GM18505 (cell line): ENCODE measurements around the gene OR4F15.
"Not testable (repeated sequence)": the region's sequence is repeated elsewhere in the genome, so short reads cannot be mapped to it uniquely, and the experiment has no call there.

ENCODE experiments used
- ATAC-seq: cut with Tn5 transposase; IDR thresholded peaks from one replicate; pipeline ENCODE4 v1.9.1; 2021; ENCODE audit not compliant: unreplicated experiment
- POLR2A ChIP-seq: IDR thresholded peaks from 4 replicates; pipeline ENCODE4 v1.6.1; 2011; ENCODE audit warnings: borderline replicate concordance; ENCODE audit not compliant: insufficient read depth, insufficient read length; ENCODE audit errors: extremely low read depth

OR4F15 gene

GRCh38 chr15:101811902-101812301 lies at the start of gene OR4F15:
TSS of gene OR4F15 (plus strand) at chr15:101812202. CDS start at chr15:101818187, 5,985 bp downstream.
- no peak for ATAC-seq
- no peak for TF ChIP-seq POLR2A

- ATAC-seq = not testable (repeated sequence)
These were observed 47.2 kb upstream of the OR4F15 start for GRCh38 chr15:101764669-101765339.

- not testable (repeated sequence) for ATAC-seq
These were observed 46.7 kb upstream of the OR4F15 start for GRCh38 chr15:101765340-101765671.

- TF ChIP-seq POLR2A = no peak
- ATAC-seq = no peak
These were observed 46.1 kb upstream of the OR4F15 start for GRCh38 chr15:101765772-101766456.

GRCh38 chr15:101767083-101767640 lies 44.8 kb upstream of the OR4F15 start:
- ATAC-seq = not testable (repeated sequence)

- TF ChIP-seq POLR2A = no peak
- ATAC-seq = no peak
These were observed 39.1 kb upstream of the OR4F15 start for GRCh38 chr15:101772921-101773320.

GRCh38 chr15:101773496-101774100 lies 38.4 kb upstream of the OR4F15 start:
- no peak for ATAC-seq
- no peak for TF ChIP-seq POLR2A

GRCh38 chr15:101775136-101775535 lies 36.9 kb upstream of the OR4F15 start:
- no peak for ATAC-seq
- no peak for TF ChIP-seq POLR2A

- not testable (repeated sequence) for ATAC-seq
These were observed 33.4 kb upstream of the OR4F15 start for GRCh38 chr15:101778576-101778975.

GRCh38 chr15:101780225-101780624 lies 31.8 kb upstream of the OR4F15 start:
- ATAC-seq = not testable (repeated sequence)

- TF ChIP-seq POLR2A = no peak
- ATAC-seq = no peak
These were observed 30.1 kb upstream of the OR4F15 start for GRCh38 chr15:101781928-101782327.

- ATAC-seq = no peak
- no peak for TF ChIP-seq POLR2A
These were observed 27.4 kb upstream of the OR4F15 start for GRCh38 chr15:101784644-101785043.

DNA sequence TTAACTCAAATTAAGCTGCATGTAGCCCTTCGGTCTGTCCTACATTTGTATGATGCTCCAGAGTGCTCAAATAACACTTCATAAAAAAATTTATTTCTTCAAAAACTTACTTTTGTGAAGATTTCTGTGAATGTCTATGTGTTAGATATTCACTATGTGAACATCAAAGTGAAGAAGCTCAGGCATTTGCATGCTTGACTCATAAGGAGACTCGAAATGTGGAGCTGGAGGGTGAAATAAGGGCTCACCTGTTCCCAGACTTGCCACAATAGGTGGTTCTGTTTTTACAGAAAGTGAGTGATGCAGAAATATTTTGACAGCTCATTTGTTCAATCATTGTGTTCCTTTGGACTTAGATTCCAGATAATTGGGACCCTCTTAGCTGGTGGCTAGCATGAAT lies 25.6 kb upstream of the OR4F15 start:
- not testable (repeated sequence) for ATAC-seq

DNA sequence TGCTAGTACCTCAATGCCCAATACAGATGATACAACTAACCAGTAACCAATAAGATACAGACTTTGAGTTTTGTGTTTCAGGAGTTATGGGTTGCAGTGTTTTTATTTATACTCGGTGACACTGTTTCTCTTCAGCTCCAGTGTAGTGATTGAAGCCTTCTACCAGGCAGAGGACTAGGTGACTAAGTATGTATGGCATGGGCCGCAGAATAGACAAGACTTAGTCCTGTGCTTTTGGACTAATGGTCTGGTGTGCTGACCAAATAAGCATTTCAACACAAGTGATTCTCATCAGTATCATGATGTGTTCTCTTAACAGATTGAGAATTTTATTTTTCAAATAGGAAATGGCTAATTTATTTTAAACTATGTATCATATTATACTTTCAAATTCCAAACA lies 24.0 kb upstream of the OR4F15 start:
- not testable (repeated sequence) for ATAC-seq

DNA sequence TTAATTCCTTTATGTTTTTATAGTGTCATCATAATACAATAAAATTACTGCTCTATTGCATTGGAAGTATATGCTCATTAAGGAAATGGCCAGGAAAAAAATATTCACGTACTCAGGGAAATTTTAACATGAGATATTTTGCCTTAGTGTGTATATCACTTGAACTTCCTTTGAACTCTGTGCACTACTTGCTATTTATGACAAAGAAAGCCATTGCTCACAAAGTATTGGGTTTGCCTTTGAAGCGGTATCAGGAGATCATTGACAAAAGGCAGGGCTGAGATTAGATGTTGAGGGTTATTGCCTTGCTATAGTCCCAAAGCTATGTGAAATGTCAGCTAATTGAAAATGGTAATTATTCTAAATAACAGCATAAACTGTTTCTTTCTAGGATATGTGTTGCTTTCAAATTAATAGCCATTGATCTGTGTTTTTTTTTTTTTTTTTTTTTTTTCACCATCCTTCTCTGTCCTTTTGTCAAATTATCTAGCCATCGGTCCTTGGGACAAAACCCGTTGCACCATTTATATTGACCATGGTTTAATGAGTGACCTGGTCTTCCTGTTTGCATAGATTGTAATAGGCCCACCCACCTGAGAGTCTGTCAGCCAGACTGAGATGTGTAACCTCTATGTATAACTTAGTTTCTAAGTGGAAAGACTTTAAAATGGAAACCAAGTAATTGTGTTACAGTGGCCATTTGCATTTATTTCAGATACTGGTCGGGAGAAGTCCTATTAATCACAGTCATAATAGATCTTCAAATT lies 23.3 kb upstream of the OR4F15 start:
- ATAC-seq = not testable (repeated sequence)

DNA sequence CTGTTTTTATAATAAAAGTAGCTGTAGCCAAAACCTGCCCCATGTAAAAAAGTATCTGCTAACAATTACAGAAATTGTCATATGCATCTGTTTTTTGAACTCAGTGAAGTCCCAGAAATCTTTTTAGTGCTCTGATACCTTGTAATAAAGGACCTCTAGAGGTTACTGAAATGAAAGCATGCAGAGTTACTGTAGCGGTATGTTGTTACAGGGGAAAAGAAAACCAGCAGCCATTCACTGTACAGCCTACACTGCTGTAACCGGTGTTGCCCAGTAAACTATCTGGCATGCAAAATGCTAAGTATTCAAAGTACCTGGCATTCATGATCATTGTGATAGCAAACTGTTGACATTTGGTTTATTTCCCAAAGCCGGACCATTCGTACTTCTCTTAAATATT lies 21.3 kb upstream of the OR4F15 start:
- ATAC-seq = not testable (repeated sequence)

DNA sequence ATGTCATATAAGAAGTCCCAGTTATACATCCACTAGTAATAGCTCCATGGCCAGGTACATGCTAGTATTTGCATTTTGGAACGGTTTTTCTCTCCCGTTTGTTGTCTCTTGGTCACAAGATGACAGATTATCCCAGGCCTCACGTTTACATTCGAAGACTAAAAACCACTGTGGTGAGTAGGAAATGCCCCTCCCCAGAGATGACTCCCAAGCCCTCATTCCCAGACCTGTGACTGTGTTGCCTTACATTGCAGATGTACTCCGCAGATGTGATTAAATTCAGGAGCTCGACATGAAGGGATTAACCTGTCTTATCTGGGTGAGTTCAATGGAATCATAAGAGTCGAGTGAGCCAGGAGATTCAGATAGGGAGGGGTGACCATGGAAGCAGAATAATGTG lies 18.0 kb upstream of the OR4F15 start:
- not testable (repeated sequence) for ATAC-seq
